Caco-2 (cell line): Measurements from ENCODE around the gene POLR3H. TPM values are rescaled to one million over a fixed set of nuclear protein-coding genes. Genes with fewer than 3 reads are reported as not detected.
"Not testable (repeated sequence)": the region's sequence is repeated elsewhere in the genome, so short reads cannot be mapped to it uniquely, and the experiment has no call there.

Experiments used
- BruUV-seq: library from RNA; stranded (reverse); fragments of 400-500 nt; replicated peaks from 2 replicates; lab custom pipeline; 2021; lab: Mats Ljungman, UMichigan
- CTCF ChIA-PET: fragments of 300-600 bp; sonication (Branson Sonifier 250); formaldehyde crosslinking; loops from one replicate; lab custom pipeline; 2022; ENCODE audit warnings: antibody characterized with exemption; lab: Charles Lee
- POLR2A ChIA-PET: fragments of 300-600 bp; sonication (Branson Sonifier 250); formaldehyde crosslinking; loops from one replicate; lab custom pipeline; 2022; ENCODE audit warnings: antibody characterized with exemption; lab: Charles Lee
- DNase-seq, 2 experiments: peaks; one replicate each; pipeline versions ENCODE4 v3.0.0 to v3.0.0-alpha.2; 2020 to 2022
- H3K27me3 ChIP-seq: replicated peaks from 2 replicates; pipeline ENCODE4 v1.6.0; 2011; ENCODE audit warnings: low read length; ENCODE audit not compliant: control insufficient read depth, insufficient read depth
- H3K36me3 ChIP-seq: 2 replicates; pipeline ENCODE4 v1.5.1; 2011; ENCODE audit warnings: low read length; ENCODE audit not compliant: control insufficient read depth, insufficient read depth
- H3K4me1 ChIP-seq: fragments of 250-450 bp; sonication (Bioruptor Pico); 2 replicates; pipeline ENCODE4 v1.5.1; 2020; ENCODE audit warnings: mild to moderate bottlenecking
- H3K4me3 ChIP-seq: 2 replicates; pipeline ENCODE4 v1.5.1; 2011; ENCODE audit warnings: low read depth, mild to moderate bottlenecking, control low read depth, low read length
- H3K9me3 ChIP-seq: fragments of 250-450 bp; sonication (Bioruptor Pico); 2 replicates; pipeline ENCODE4 v1.5.1; 2020; ENCODE audit warnings: mild to moderate bottlenecking, moderate library complexity
- H3K27ac Mint-ChIP-seq: one replicate; pipeline ENCODE4 v1.8.0; 2022; ENCODE audit warnings: mixed read lengths; ENCODE audit not compliant: unreplicated experiment
- H3K27me3 Mint-ChIP-seq: one replicate; pipeline ENCODE4 v1.8.0; 2022; ENCODE audit warnings: mixed read lengths; ENCODE audit not compliant: insufficient read depth, unreplicated experiment
- H3K36me3 Mint-ChIP-seq: one replicate; pipeline ENCODE4 v1.8.0; 2022; ENCODE audit warnings: mild to moderate bottlenecking, mixed read lengths; ENCODE audit not compliant: insufficient read depth, unreplicated experiment
- H3K4me1 Mint-ChIP-seq: one replicate; pipeline ENCODE4 v1.8.0; 2022; ENCODE audit warnings: low read depth, mixed read lengths; ENCODE audit not compliant: unreplicated experiment
- H3K4me3 Mint-ChIP-seq: one replicate; pipeline ENCODE4 v1.8.0; 2022; ENCODE audit warnings: mild to moderate bottlenecking, moderate library complexity, mixed read lengths; ENCODE audit not compliant: unreplicated experiment
- H3K9me3 Mint-ChIP-seq: one replicate; pipeline ENCODE4 v1.8.0; 2022; ENCODE audit warnings: mixed read lengths; ENCODE audit not compliant: unreplicated experiment
- CTCF ChIP-seq, 2 experiments: fragments of 200-600 bp in 1 of 2; IDR thresholded peaks; 1 replicate in 1 of 2; 2 replicates in 1 of 2; pipeline versions ENCODE4 v1.5.1 to v1.8.0; 2011 to 2022; ENCODE audit warnings: antibody characterized with exemption in 1 of 2, control low read depth in 1 of 2, inconsistent platforms in 1 of 2, low read depth in 1 of 2, low read length in 1 of 2, mild to moderate bottlenecking in 1 of 2, moderate library complexity in 1 of 2; ENCODE audit not compliant: insufficient read depth in 1 of 2, severe bottlenecking in 1 of 2, unreplicated experiment in 1 of 2
- intact Hi-C: fragments of 100-400 bp; cut with micrococcal nuclease; formaldehyde crosslinking; loops from one replicate; pipeline ENCODE4 v1.10.0; 2022; ENCODE audit not compliant: unreplicated experiment
- total RNA-seq: library from RNA; stranded (reverse); gene quantifications from 2 replicates; pipeline ENCODE4 v1.2.3, GENCODE V29; 2022

Gene POLR3H
- total RNA-seq, 1 experiment from 2014 or later, result 42.2 TPM

- no peaks in the 10 kb centered on the region for H3K27me3 Mint-ChIP-seq
- no peak for DNase-seq
- H3K27me3 ChIP-seq, result no peaks in the 10 kb centered on the region
- H3K4me1 ChIP-seq, result no peaks in the 10 kb centered on the region
- intact Hi-C loops, result no loop called here
- ChIA-PET POLR2A (no interaction called here), CTCF (no interaction called here)
- BruUV-seq, result no TSS peak
- no peaks in the 10 kb centered on the region; the same call in 1 of the 2 replicates for H3K36me3 ChIP-seq
- no peak overlapping the region for H3K4me3 Mint-ChIP-seq
- no peak overlapping the region for H3K27ac Mint-ChIP-seq
- no peak overlapping the region for H3K4me3 ChIP-seq
- no peaks in the 10 kb centered on the region for H3K9me3 ChIP-seq
- TF ChIP-seq CTCF (IDR thresholded peaks at IDR 0.05; ENCODE audit: insufficient read depth in 1 of 2, low read depth in 1 of 2, low read length in 1 of 2, severe bottlenecking in 1 of 2, unreplicated experiment in 1 of 2), result no peak
- H3K4me1 Mint-ChIP-seq, result no peaks in the 10 kb centered on the region
- H3K36me3 Mint-ChIP-seq, result no peaks in the 10 kb centered on the region
- H3K9me3 Mint-ChIP-seq, result peaks cover 10% of the 10 kb centered on the region
Observed at GRCh38 chr22:41575533-41575932, 31.3 kb upstream of the POLR3H start.

- Histone ChIP-seq H3K4me1 (no peaks in the 10 kb centered on the region), H3K4me3 (no peak overlapping the region), H3K9me3 (no peaks in the 10 kb centered on the region), H3K36me3 (no peaks in the 10 kb centered on the region; the same call in 1 of the 2 replicates), H3K27me3 (no peaks in the 10 kb centered on the region)
- TF ChIP-seq CTCF (IDR thresholded peaks at IDR 0.05; ENCODE audit: insufficient read depth in 1 of 2, low read depth in 1 of 2, low read length in 1 of 2, severe bottlenecking in 1 of 2, unreplicated experiment in 1 of 2), result no peak
- intact Hi-C loops, result no loop called here
- DNase-seq, result no peak
- Mint-ChIP-seq H3K36me3 (no peaks in the 10 kb centered on the region), H3K27me3 (no peaks in the 10 kb centered on the region), H3K9me3 (peaks cover 10% of the 10 kb centered on the region), H3K27ac (no peak overlapping the region), H3K4me3 (no peak overlapping the region), H3K4me1 (no peaks in the 10 kb centered on the region)
- CTCF ChIA-PET, result no interaction called here
- BruUV-seq, result no TSS peak
- POLR2A ChIA-PET, result no interaction called here
Observed at GRCh38 chr22:41574847-41575381, 30.6 kb upstream of the POLR3H start.

DNA sequence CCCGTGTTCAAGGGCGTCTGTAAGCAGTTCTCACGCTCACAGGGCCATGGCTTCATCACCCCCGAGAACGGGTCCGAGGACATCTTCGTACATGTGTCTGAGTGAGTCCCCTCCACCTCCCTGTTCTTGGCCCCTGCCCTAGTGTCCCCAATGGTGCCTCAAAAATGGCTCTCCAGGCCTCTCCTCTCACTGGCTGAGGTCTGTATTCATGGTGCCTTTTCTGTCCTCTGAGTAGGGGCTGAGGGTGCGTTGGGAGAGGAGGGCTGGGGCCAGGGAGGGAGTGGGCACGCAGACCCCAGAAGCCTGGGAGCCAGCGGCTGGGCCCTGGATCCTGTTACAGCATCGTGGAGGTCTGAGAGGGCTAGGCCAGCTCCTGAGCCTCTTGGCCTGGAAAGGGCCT lies 29.4 kb upstream of the POLR3H start:
- Mint-ChIP-seq H3K4me1 (no peaks in the 10 kb centered on the region), H3K27me3 (no peaks in the 10 kb centered on the region), H3K9me3 (peaks cover 10% of the 10 kb centered on the region), H3K4me3 (no peak overlapping the region), H3K36me3 (no peaks in the 10 kb centered on the region), H3K27ac (no peak overlapping the region)
- Histone ChIP-seq H3K27me3 (no peaks in the 10 kb centered on the region), H3K9me3 (no peaks in the 10 kb centered on the region), H3K36me3 (no peaks in the 10 kb centered on the region), H3K4me3 (no peak overlapping the region), H3K4me1 (no peaks in the 10 kb centered on the region)
- no TSS peak for BruUV-seq
- POLR2A ChIA-PET, result no interaction called here
- DNase-seq, result no peak
- CTCF ChIA-PET, result interaction anchor here (0.6 to 1.1 kb wide), 2 partner anchors 10 to 16 kb away, joined by 3 to 6 read pairs; partner anchors contain the start of gene PMM1
- intact Hi-C loops, result no loop called here
- no peak for TF ChIP-seq CTCF (IDR thresholded peaks at IDR 0.05; ENCODE audit: insufficient read depth in 1 of 2, low read depth in 1 of 2, low read length in 1 of 2, severe bottlenecking in 1 of 2, unreplicated experiment in 1 of 2)

GRCh38 chr22:41572305-41572704 lies 28.0 kb upstream of the POLR3H start:
- H3K27me3 Mint-ChIP-seq, H3K27ac Mint-ChIP-seq, BruUV-seq, H3K27me3 ChIP-seq, intact Hi-C loops, H3K4me1 ChIP-seq, POLR2A ChIA-PET, H3K4me3 ChIP-seq, H3K4me3 Mint-ChIP-seq, H3K36me3 Mint-ChIP-seq, DNase-seq, H3K9me3 ChIP-seq, H3K36me3 ChIP-seq, H3K4me1 Mint-ChIP-seq, H3K9me3 Mint-ChIP-seq: not testable (repeated sequence)
- CTCF ChIA-PET, result interaction anchor here (1.1 kb wide), 1 partner anchor 17 kb away, joined by 6 read pairs; the partner anchor contains the start of gene PMM1
